ENCODE measurements around the gene COA5.

DNA sequence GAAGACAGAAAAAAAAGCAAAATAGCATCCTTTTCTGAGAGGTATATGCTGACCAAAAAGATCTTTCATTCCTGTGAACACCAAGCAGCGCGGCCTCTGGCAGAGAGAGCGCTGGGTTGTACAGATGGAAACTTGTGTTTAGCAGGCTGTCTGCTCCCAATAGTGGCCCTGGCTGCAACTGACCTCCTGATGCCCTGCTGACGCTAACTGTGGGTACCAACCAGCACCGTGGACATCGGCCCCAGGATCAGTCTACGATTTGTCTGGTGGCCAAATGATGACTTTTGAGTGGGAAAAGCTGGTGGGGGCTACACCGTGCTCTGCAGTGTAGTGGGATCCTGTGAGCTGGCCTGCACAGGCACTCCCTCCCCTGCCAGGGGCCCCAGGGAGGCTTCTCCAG lies 15.7 kb downstream of the COA5 start:
- TF ChIP-seq, protein P1, sequence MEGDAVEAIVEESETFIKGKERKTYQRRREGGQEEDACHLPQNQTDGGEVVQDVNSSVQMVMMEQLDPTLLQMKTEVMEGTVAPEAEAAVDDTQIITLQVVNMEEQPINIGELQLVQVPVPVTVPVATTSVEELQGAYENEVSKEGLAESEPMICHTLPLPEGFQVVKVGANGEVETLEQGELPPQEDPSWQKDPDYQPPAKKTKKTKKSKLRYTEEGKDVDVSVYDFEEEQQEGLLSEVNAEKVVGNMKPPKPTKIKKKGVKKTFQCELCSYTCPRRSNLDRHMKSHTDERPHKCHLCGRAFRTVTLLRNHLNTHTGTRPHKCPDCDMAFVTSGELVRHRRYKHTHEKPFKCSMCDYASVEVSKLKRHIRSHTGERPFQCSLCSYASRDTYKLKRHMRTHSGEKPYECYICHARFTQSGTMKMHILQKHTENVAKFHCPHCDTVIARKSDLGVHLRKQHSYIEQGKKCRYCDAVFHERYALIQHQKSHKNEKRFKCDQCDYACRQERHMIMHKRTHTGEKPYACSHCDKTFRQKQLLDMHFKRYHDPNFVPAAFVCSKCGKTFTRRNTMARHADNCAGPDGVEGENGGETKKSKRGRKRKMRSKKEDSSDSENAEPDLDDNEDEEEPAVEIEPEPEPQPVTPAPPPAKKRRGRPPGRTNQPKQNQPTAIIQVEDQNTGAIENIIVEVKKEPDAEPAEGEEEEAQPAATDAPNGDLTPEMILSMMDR (conservative IDR thresholded peaks at IDR 0.05 in 1 of 2, IDR thresholded peaks at IDR 0.05 in 1 of 2; ENCODE audit: low read depth in 1 of 2, low read length in 2 of 2): no peak
- TF ChIP-seq EZH2 (IDR thresholded peaks at IDR 0.05; ENCODE audit: low read length, missing control alignments): no peak
